Body of pancreas (tissue), 4 donors: Measurements from ENCODE around the gene C18orf32. TPM values are rescaled to one million over a fixed set of nuclear protein-coding genes. Genes with fewer than 3 reads are reported as not detected.

Experiments
- ATAC-seq: fragments of 150-250 bp; one replicate; pipeline ENCODE4 v1.9.1; 2016
- DNase-seq, 4 donors: peaks; one replicate each; pipeline ENCODE4 v3.0.0-alpha.2; 2019
- H3K27ac ChIP-seq, 4 donors: fragments of 200-600 bp; sonication (generic); 1 replicate in 3 of 4; 2 replicates in 1 of 4; pipeline versions ENCODE4 v1.5.1 to v1.6.1; 2016 to 2019; ENCODE audit warnings: mild to moderate bottlenecking in 1 of 4, mixed read lengths in 1 of 4, moderate library complexity in 1 of 4
- H3K27me3 ChIP-seq, 2 donors: fragments of 200-600 bp; sonication (generic); one replicate each; pipeline ENCODE4 v1.6.0; 2016; ENCODE audit warnings: mild to moderate bottlenecking in 1 of 2
- H3K36me3 ChIP-seq, 2 donors: fragments of 200-600 bp; sonication (generic); replicated peaks in 1 of 2; 2 replicates each; pipeline ENCODE4 v1.5.1; 2016; ENCODE audit warnings: low read depth in 2 of 2; ENCODE audit not compliant: insufficient read depth in 1 of 2
- H3K4me1 ChIP-seq: fragments of 200-600 bp; sonication (generic); one replicate; pipeline ENCODE4 v1.6.0; 2016
- H3K4me3 ChIP-seq, 2 donors: fragments of 200-600 bp; sonication (generic); 1 replicate in 1 of 2; 2 replicates in 1 of 2; pipeline ENCODE4 v1.5.1; 2016 to 2019
- H3K9me3 ChIP-seq, 3 donors: fragments of 200-600 bp; sonication (generic); 1 replicate in 2 of 3; 2 replicates in 1 of 3; pipeline ENCODE4 v1.5.1; 2016
- CTCF ChIP-seq, 7 experiments: fragments of 450-650 bp in 4 of 7; fragments of 200-600 bp in 3 of 7; sonication (generic) in 3 of 7; IDR thresholded peaks; one replicate each; pipeline ENCODE4 v1.5.1; 2016 to 2019; ENCODE audit warnings: antibody characterized with exemption in 7 of 7
- POLR2A ChIP-seq, 3 donors: fragments of 450-650 bp; IDR thresholded peaks; one replicate each; pipeline ENCODE4 v1.6.1; 2016; ENCODE audit warnings: antibody characterized with exemption in 3 of 3, mild to moderate bottlenecking in 2 of 3
- whole genome bisulfite sequencing, 2 donors: methylation state at CpG; one replicate each; pipeline ENCODE4 v1.1.5; 2017; 5-methylcytosine and 5-hydroxymethylcytosine counted together
- intact Hi-C: fragments of 100-400 bp; cut with DNase I; formaldehyde crosslinking; loops from one replicate; pipeline ENCODE4 v1.15.1; 2023
- total RNA-seq, 2 donors: library from RNA; depleted of rRNA; stranded (reverse); fragments of >200 nt; gene quantifications; one replicate each; pipeline ENCODE4 v1.1.0, GENCODE V29; 2016

Gene C18orf32
- total RNA-seq, 2 donors from 2014 or later: 19.7 to 22.4 TPM

DNA sequence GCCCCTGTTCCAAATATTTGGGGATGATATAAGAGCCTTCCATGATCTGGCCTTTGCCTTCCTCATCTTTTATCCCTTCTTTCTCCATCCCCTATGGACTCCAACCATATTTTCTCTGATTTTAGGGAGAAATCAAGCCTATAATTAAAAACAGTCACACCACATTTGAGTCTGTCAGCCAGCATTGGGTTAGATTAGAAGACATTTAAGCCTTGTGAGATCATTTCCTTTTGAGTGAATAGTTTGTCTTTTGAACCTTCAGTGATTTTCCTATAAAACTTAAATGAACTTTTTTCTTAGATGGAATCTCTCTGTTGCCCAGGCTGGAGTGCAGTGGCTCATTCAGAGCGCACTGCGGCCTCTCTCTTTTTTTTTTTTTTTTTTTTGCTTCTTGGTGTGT is 7.6 kb upstream of the C18orf32 start:
- TF ChIP-seq POLR2A (IDR thresholded peaks at IDR 0.05) (no peak), CTCF (IDR thresholded peaks at IDR 0.05) (no peak)
- 93 to 98% methylated on average over 2 of the region's 2 CpGs for WGBS, 2 donors
- H3K27me3 ChIP-seq: no peaks in the 10 kb centered on the region
- H3K9me3 ChIP-seq: no peaks in the 10 kb centered on the region
- H3K27ac ChIP-seq: no peak overlapping the region
- peaks cover 20% of the 10 kb centered on the region for H3K4me1 ChIP-seq
- ATAC-seq (no peak), DNase-seq (no peak)
- intact Hi-C loops: no loop called here
- H3K36me3 ChIP-seq: peaks cover 2 to 3% of the 10 kb centered on the region in 2 donors
- H3K4me3 ChIP-seq: no peak overlapping the region

DNA sequence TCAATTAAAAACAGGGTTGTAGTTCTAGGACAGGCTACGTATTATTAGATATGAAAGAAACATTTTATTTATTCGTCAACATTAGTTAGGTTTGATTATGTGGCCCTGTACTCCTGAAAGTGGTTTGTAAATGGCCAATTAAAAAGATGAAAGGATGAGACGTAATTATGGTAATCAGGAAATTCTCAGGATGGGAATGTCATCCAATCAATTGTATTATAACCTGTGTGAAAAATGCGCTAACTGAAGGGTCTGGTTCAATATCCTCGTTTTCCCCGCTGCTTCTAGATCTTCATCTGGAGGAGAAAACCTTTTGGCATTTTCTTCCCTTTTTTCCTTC is 5.6 kb upstream of the C18orf32 start:
- H3K27me3 ChIP-seq: no peaks in the 10 kb centered on the region
- intact Hi-C loops: no loop called here
- H3K4me3 ChIP-seq: no peak overlapping the region
- H3K4me1 ChIP-seq: peaks cover 32% of the 10 kb centered on the region
- WGBS, 2 donors: 45% methylated on average over 6 of the region's 6 CpGs
- peaks cover 3 to 6% of the 10 kb centered on the region in 2 donors for H3K36me3 ChIP-seq
- TF ChIP-seq POLR2A (IDR thresholded peaks at IDR 0.05) (no peak), CTCF (IDR thresholded peaks at IDR 0.05) (no peak)
- no peak overlapping the region for H3K27ac ChIP-seq
- DNase-seq (no peak), ATAC-seq (no peak)
- H3K9me3 ChIP-seq: no peaks in the 10 kb centered on the region

DNA sequence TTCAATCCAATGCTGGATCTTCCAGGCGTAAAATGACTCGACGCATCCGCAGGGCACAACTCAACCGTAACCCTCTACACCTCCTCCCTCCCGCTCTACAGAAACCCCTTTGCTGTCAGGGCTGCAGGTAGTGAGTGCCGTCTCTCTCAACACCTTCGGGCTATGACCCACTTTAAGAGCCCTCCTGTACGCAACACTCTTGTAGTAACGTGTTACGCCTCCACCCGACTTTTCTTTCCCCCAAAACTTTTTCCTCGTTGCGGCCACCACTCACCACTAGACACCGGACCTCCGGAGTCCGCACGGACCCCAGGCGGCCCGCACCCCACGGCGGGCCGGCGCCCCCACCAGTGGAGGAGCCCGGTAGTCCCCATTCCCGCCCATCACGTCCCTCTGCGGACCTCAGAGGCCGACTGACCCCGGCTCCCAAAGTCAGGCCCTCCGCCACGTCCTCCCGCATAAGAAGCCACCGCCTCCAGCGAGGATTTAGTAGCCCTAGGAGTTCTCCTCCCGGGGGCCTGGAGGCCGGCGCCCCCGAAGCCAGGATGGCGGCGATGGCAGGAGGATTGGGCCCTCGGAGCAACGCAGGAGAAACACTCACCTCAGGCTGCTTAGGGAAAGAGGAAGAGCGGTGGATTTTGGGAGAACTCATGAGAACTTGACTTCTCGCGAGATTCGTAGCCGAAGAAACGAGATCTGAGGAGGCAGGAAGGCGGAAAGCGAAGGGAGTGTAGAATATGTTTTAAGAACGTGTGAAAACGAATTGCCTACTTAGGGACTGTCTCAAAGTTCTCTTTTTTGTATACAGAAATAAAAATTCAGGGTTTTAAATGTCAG is 5.0 kb upstream of the C18orf32 start, which contains the start of gene RPL17:
Gene RPL17 (minus strand): TSS at position 609 of the 837 bp plus-strand sequence.
- Histone ChIP-seq H3K4me3 (peak within 1 kb of the TSS; percentile 72 to 81), H3K27ac (peak within 1 kb of the TSS; percentile 76 to 94 (median 92)), H3K9me3 (no peaks in the 10 kb centered on the region), H3K4me1 (peaks cover 37% of the 10 kb centered on the region), H3K27me3 (no peaks in the 10 kb centered on the region), H3K36me3 (peaks cover 3 to 6% of the 10 kb centered on the region in 2 donors)
- DNase-seq: peak; percentile 92 to 96 (median 94)
- ATAC-seq: peak; percentile 97
- 0 to 1% methylated on average over 49 to 53 of the region's 53 CpGs for WGBS, 2 donors
- peak; percentile 79 to 98 (median 97) for TF ChIP-seq POLR2A (IDR thresholded peaks at IDR 0.05)
- peak in 2 of 7 experiments; percentile 5 to 14 for TF ChIP-seq CTCF (IDR thresholded peaks at IDR 0.05)
- intact Hi-C loops: no loop called here

GRCh38 chr18:49491534-49491856 is 4.5 kb upstream of the C18orf32 start:
- 7 to 15% methylated on average over 7 of the region's 7 CpGs for WGBS, 2 donors
- H3K4me3 ChIP-seq: peak overlapping the region; percentile 72 to 81
- no peak for ATAC-seq
- peaks cover 3 to 6% of the 10 kb centered on the region in 2 donors for H3K36me3 ChIP-seq
- DNase-seq: no peak
- H3K4me1 ChIP-seq: peaks cover 37% of the 10 kb centered on the region
- intact Hi-C loops: no loop called here
- H3K27ac ChIP-seq: peak overlapping the region; percentile 76 to 94 (median 92)
- TF ChIP-seq CTCF (IDR thresholded peaks at IDR 0.05) (no peak), POLR2A (IDR thresholded peaks at IDR 0.05) (no peak)
- no peaks in the 10 kb centered on the region for H3K9me3 ChIP-seq
- H3K27me3 ChIP-seq: no peaks in the 10 kb centered on the region
